Calu3 (cell line): Measurements from ENCODE around the gene RECK. TPM values are rescaled to one million over a fixed set of nuclear protein-coding genes. Genes with fewer than 3 reads are reported as not detected.

ENCODE experiments used
- BruUV-seq: library from RNA; stranded (reverse); fragments of 400-500 nt; replicated peaks from 2 replicates; lab custom pipeline; 2021; lab: Mats Ljungman, UMichigan
- CTCF ChIA-PET: fragments of 300-600 bp; sonication (Branson Sonifier 250); formaldehyde crosslinking; loops from one replicate; lab custom pipeline; 2022; ENCODE audit warnings: antibody characterized with exemption; lab: Charles Lee
- DNase-seq: peaks from one replicate; pipeline ENCODE4 v3.0.0; 2022
- H3K27ac Mint-ChIP-seq: one replicate; pipeline ENCODE4 v1.8.0; 2022; ENCODE audit warnings: mixed read lengths; ENCODE audit not compliant: unreplicated experiment
- H3K27me3 Mint-ChIP-seq: one replicate; pipeline ENCODE4 v1.8.0; 2022; ENCODE audit warnings: mixed read lengths; ENCODE audit not compliant: unreplicated experiment
- H3K36me3 Mint-ChIP-seq: one replicate; pipeline ENCODE4 v1.8.0; 2022; ENCODE audit warnings: mild to moderate bottlenecking, moderate library complexity, mixed read lengths; ENCODE audit not compliant: insufficient read depth, unreplicated experiment
- H3K4me1 Mint-ChIP-seq: one replicate; pipeline ENCODE4 v1.8.0; 2022; ENCODE audit warnings: mild to moderate bottlenecking, low read depth, mixed read lengths; ENCODE audit not compliant: unreplicated experiment
- H3K4me3 Mint-ChIP-seq: one replicate; pipeline ENCODE4 v1.8.0; 2022; ENCODE audit warnings: mild to moderate bottlenecking, low read depth, moderate library complexity, mixed read lengths; ENCODE audit not compliant: unreplicated experiment
- H3K9me3 Mint-ChIP-seq: one replicate; pipeline ENCODE4 v1.8.0; 2022; ENCODE audit warnings: low read depth, mixed read lengths; ENCODE audit not compliant: unreplicated experiment
- CTCF ChIP-seq: fragments of 200-600 bp; IDR thresholded peaks from one replicate; pipeline ENCODE4 v1.8.0; 2022; ENCODE audit warnings: antibody characterized with exemption; ENCODE audit not compliant: unreplicated experiment
- intact Hi-C: fragments of 100-400 bp; cut with micrococcal nuclease; formaldehyde crosslinking; loops from one replicate; pipeline ENCODE4 v1.10.0; 2022; ENCODE audit not compliant: unreplicated experiment
- total RNA-seq: library from RNA; stranded (reverse); gene quantifications from 2 replicates; pipeline ENCODE4 v1.2.3, GENCODE V29; 2022

Gene RECK
- total RNA-seq, 1 experiment from 2014 or later = 1.1 TPM

GRCh38 chr9:36099718-36100117 lies 63.0 kb downstream of the RECK start:
- Mint-ChIP-seq H3K36me3 (no peaks in the 10 kb centered on the region), H3K27me3 (no peaks in the 10 kb centered on the region), H3K27ac (no peak overlapping the region), H3K4me1 (no peaks in the 10 kb centered on the region), H3K9me3 (no peaks in the 10 kb centered on the region), H3K4me3 (no peak overlapping the region)
- CTCF ChIA-PET = no interaction called here
- TF ChIP-seq CTCF = no peak
- no TSS peak for BruUV-seq
- intact Hi-C loops = no loop called here
- no peak for DNase-seq

- TF ChIP-seq CTCF = no peak
- no peak overlapping the region for H3K4me3 Mint-ChIP-seq
- no TSS peak for BruUV-seq
- H3K36me3 Mint-ChIP-seq = no peaks in the 10 kb centered on the region
- intact Hi-C loops = no loop called here
- H3K9me3 Mint-ChIP-seq = no peaks in the 10 kb centered on the region
- CTCF ChIA-PET = no interaction called here
- no peaks in the 10 kb centered on the region for H3K4me1 Mint-ChIP-seq
- no peaks in the 10 kb centered on the region for H3K27me3 Mint-ChIP-seq
- H3K27ac Mint-ChIP-seq = no peak overlapping the region
- no peak for DNase-seq
Observed at GRCh38 chr9:36100532-36100931, 63.8 kb downstream of the RECK start.

GRCh38 chr9:36101916-36102741 lies 65.4 kb downstream of the RECK start:
- no peak overlapping the region for H3K4me3 Mint-ChIP-seq
- intact Hi-C loops = no loop called here
- no peaks in the 10 kb centered on the region for H3K36me3 Mint-ChIP-seq
- H3K27ac Mint-ChIP-seq = no peak overlapping the region
- peak; percentile 1 for DNase-seq
- H3K4me1 Mint-ChIP-seq = no peaks in the 10 kb centered on the region
- BruUV-seq = no TSS peak
- no peak for TF ChIP-seq CTCF
- no peaks in the 10 kb centered on the region for H3K9me3 Mint-ChIP-seq
- CTCF ChIA-PET = interaction anchor here (1.6 kb wide), 1 partner anchor 64 kb away, joined by 4 read pairs; no protein-coding TSS in a partner anchor
- no peaks in the 10 kb centered on the region for H3K27me3 Mint-ChIP-seq

- no peak overlapping the region for H3K4me3 Mint-ChIP-seq
- TF ChIP-seq CTCF = peak; percentile 26
Observed at GRCh38 chr9:36102742-36103495, 66.2 kb downstream of the RECK start.

More at GRCh38 chr9:36102742-36103495, 66.2 kb downstream of the RECK start:
- DNase-seq = peak; percentile 59
- no peaks in the 10 kb centered on the region for H3K4me1 Mint-ChIP-seq
- no peaks in the 10 kb centered on the region for H3K9me3 Mint-ChIP-seq
- BruUV-seq = no TSS peak
- H3K36me3 Mint-ChIP-seq = no peaks in the 10 kb centered on the region
- intact Hi-C loops = loop anchor here (1.0 kb wide), 1 partner anchor 63 kb away; no protein-coding TSS in a partner anchor
- H3K27ac Mint-ChIP-seq = no peak overlapping the region
- CTCF ChIA-PET = interaction anchor here (0.9 to 1.6 kb wide), 2 partner anchors 64 kb away, joined by 3 to 4 read pairs; no protein-coding TSS in a partner anchor
- no peaks in the 10 kb centered on the region for H3K27me3 Mint-ChIP-seq
